HG03558 (cell line): ENCODE measurements around the gene IDE.
"Not testable (repeated sequence)": the region's sequence is repeated elsewhere in the genome, so short reads cannot be mapped to it uniquely, and the experiment has no call there.

Experiments used
- ATAC-seq: cut with Tn5 transposase; IDR thresholded peaks from one replicate; pipeline ENCODE4 v1.9.1; 2021; ENCODE audit warnings: moderate number of reproducible peaks; ENCODE audit not compliant: unreplicated experiment; ENCODE audit errors: extremely low read depth

The IDE gene

GRCh38 chr10:92430103-92430502, 143.8 kb downstream of the IDE start:
- ATAC-seq: no peak

GRCh38 chr10:92421550-92421949, 152.3 kb downstream of the IDE start:
- ATAC-seq: no peak

- ATAC-seq: no peak
These were observed 153.2 kb downstream of the IDE start for GRCh38 chr10:92420546-92421275.

- no peak for ATAC-seq
These were observed 153.9 kb downstream of the IDE start for GRCh38 chr10:92419740-92420545.

- no peak for ATAC-seq
These were observed 155.0 kb downstream of the IDE start for GRCh38 chr10:92418891-92419290.

- ATAC-seq: no peak
These were observed 155.7 kb downstream of the IDE start for GRCh38 chr10:92418221-92418620.

GRCh38 chr10:92413519-92413918, 160.4 kb downstream of the IDE start:
- ATAC-seq: no peak

- no peak for ATAC-seq
These were observed 160.9 kb downstream of the IDE start for GRCh38 chr10:92413011-92413410.

- no peak for ATAC-seq
These were observed 162.5 kb downstream of the IDE start for GRCh38 chr10:92411406-92411805.

GRCh38 chr10:92410501-92410900, 163.4 kb downstream of the IDE start:
- no peak for ATAC-seq

GRCh38 chr10:92408017-92408361, 165.9 kb downstream of the IDE start:
- no peak for ATAC-seq

GRCh38 chr10:92407305-92408016, 166.4 kb downstream of the IDE start:
- ATAC-seq: no peak

GRCh38 chr10:92405419-92405924, 168.4 kb downstream of the IDE start:
- ATAC-seq: no peak

- ATAC-seq: no peak
These were observed 169.1 kb downstream of the IDE start for GRCh38 chr10:92404612-92405418.

GRCh38 chr10:92402234-92402633, 171.7 kb downstream of the IDE start:
- ATAC-seq: not testable (repeated sequence)
